HG03108 (cell line): Measurements from ENCODE around the gene MEPCE.

Source experiments
- ATAC-seq: cut with Tn5 transposase; IDR thresholded peaks from one replicate; pipeline ENCODE4 v1.9.1; 2021; ENCODE audit warnings: moderate library complexity; ENCODE audit not compliant: unreplicated experiment

MEPCE gene

DNA sequence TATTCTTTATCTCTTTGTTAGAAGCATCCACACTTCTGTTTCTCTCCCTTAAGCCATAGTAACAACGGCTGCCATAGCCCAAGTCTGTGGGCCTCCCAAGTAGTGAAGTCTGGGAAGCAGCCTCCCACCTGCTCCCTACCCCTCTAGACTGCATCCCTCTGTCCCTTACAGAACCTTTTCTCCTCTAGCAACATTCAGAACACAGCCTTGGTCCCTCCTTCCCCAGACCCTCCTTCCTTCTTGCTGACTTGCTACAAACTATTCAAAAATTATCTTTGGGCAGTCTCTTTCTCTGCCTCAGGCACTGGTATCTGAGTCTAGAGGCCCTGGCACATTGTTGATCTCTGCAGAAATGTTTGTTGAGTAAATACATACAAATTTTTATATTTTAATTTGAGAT is 51.8 kb downstream of the MEPCE start:
- ATAC-seq, result no peak

DNA sequence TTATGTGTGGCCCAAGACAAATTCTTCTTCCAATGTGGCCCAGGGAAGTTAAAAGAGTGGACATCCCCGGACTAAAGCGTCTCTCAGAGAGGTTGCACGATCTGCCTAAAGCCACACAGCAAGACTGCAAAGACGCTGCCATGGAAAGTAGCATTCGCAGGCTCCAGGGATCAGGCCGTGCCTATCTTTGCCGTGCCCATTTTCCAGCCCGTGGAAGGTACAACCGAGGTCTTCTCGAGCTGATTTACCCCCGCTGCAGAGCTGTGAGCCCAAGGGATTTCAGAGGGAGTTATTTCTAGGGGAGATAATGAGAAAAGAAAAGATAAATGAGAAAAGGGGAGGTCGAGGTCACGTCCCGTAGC is 53.1 kb downstream of the MEPCE start:
- no peak for ATAC-seq

DNA sequence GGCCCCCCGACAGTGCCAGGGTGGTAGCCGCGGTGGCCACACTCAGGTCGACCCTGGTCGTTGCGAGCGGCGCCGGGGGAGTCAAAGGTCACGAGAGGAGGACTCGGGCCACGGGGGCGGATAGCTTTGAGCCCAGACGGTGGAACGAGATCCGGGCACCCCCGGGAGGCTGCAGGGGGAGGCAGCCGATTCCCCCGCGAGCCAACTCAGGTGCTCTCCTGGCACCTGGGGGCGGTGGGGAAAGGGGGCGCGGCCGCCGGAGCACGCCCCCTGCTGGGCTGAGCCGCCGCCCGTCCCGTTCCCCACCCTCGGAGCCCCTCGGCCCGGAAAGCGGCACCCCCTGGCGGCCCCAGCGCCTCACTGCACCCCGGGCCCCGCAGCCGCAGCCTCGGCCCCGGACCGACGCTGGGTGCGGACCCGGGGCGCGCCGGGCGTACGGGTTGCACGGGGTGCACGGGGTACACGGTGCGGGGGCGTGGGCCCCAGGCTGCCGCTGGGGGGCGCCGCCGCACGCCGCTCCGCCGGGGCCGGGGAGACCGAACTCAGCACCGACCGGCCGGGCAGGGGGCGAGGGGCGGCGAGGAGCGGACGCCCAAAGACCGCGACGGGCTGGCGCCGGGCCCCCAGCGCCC is 53.6 kb downstream of the MEPCE start:
- ATAC-seq, result peak; percentile 41
